Duodenal mucosa (tissue), 2 donors: ENCODE data around the gene DUS1L.
A peak's percentile ranks its signal among the peaks of the same experiment; 100 is the strongest.

Experiments
- H3K27ac ChIP-seq: one replicate; pipeline ENCODE4 v1.7.0; 2013; ENCODE audit warnings: low read depth, low read length
- H3K27me3 ChIP-seq, 2 donors: one replicate each; pipeline ENCODE4 v1.7.0; 2013; ENCODE audit warnings: low read length in 2 of 2, control low read depth in 1 of 2; ENCODE audit not compliant: insufficient read depth in 2 of 2, control insufficient read depth in 1 of 2
- H3K36me3 ChIP-seq, 2 donors: one replicate each; pipeline ENCODE4 v1.7.0; 2013; ENCODE audit warnings: low read length in 2 of 2, control low read depth in 1 of 2; ENCODE audit not compliant: insufficient read depth in 2 of 2, control insufficient read depth in 1 of 2
- H3K4me1 ChIP-seq, 2 donors: one replicate each; pipeline ENCODE4 v1.7.0; 2013; ENCODE audit warnings: low read length in 2 of 2, control low read depth in 1 of 2; ENCODE audit not compliant: insufficient read depth in 2 of 2, control insufficient read depth in 1 of 2
- H3K4me3 ChIP-seq, 2 donors: one replicate each; pipeline ENCODE4 v1.7.0; 2013; ENCODE audit warnings: low read length in 2 of 2, low read depth in 1 of 2
- H3K9ac ChIP-seq, 2 donors: one replicate each; pipeline ENCODE4 v1.7.0; 2013; ENCODE audit warnings: low read length in 2 of 2, low read depth in 1 of 2
- H3K9me3 ChIP-seq, 2 donors: one replicate each; pipeline ENCODE4 v1.7.0; 2013; ENCODE audit warnings: low read length in 2 of 2, control low read depth in 1 of 2; ENCODE audit not compliant: control insufficient read depth in 1 of 2

Gene DUS1L

DNA sequence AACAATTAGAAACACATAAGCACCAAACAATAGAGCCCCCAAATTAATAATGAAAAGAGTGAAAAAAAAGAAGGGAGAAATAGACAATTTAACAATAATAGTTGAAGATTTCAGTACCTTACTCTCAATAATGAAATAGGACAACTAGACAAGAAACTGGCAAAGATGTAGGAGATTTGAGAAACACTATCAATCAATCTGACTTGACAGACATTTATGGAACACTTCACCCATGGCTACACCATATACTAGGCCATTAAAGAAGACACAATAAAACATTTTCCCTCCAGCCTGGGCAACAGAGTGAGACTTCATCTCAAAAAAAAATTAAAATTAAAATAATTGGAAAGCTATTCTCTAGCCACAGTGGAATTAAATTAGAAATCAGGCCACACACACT, 5.0 kb upstream of the DUS1L start:
- H3K27me3 ChIP-seq, result no peaks in the 10 kb centered on the region
- H3K9ac ChIP-seq, result no peak overlapping the region
- H3K4me3 ChIP-seq, result no peak overlapping the region
- no peaks in the 10 kb centered on the region for H3K9me3 ChIP-seq
- H3K27ac ChIP-seq, result no peak overlapping the region
- peaks cover 0 to 6% of the 10 kb centered on the region in 2 donors for H3K4me1 ChIP-seq
- no peaks in the 10 kb centered on the region for H3K36me3 ChIP-seq

DNA sequence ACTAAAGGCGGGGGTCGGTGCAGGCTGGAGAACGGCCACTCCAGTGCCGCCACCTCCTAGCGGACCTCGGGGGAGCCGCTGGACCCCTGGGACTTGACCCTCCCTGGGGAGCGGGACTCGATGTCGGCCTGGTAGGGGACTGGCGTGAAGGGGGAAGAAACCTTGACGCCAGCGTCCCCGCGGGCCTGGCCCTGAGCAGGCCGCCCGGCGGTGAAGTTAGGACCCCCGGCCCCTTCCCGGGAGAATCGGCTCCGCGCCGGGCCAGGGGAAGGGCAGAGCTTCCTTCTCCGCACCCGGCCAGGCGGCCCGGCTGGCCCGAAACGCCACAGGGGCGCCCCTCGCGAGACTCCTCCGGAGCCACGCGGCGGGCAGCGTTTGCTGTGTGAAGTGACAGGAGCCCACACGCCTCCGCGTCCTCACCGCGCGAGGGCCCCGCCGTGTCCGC, 389 bp downstream of the DUS1L start:
- Histone ChIP-seq H3K27me3 (no peaks in the 10 kb centered on the region), H3K9ac (peak overlapping the region; percentile 69 to 79), H3K27ac (no peak overlapping the region), H3K36me3 (peaks cover 10 to 29% of the 10 kb centered on the region in 2 donors), H3K4me1 (peaks cover 15 to 16% of the 10 kb centered on the region in 2 donors), H3K4me3 (peak overlapping the region; percentile 81 to 85), H3K9me3 (no peaks in the 10 kb centered on the region)

DNA sequence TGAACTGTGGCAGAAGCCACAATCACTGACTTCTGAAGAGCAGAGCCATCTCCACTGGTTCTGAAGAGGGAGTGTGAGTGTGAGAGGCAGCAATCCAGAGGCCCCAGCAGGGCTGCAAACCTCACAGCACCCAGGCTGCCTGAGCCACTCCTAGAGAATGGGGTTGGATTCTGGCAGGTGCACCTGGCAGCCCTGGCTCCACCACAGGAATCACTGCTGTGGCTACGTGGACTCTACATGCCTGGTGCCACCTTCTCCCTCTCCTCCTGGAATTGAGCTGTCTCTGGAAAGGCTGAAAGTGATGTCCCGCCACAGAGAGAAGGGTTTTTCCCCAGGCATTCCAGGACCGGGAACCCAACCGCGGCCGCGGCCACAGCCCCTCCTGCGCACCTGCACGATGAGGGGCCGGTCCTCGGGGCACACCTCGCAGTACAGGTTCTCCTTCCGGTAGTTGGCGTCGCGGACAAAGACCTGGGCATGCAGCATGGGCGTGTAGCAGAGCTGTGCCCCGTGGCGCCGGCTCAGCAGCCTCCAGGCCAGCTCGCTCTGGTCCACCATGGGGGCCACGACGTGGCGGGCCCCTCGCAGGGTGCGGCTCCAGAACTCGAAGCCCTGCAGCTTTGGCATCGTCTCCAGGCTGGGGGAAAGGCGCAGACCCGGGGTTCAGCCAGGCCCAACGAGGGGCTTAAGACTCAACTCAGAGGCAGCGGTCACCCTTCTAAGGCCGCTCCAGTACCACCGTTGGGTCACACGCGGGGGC, 991 bp downstream of the DUS1L start:
- H3K27ac ChIP-seq, result no peak overlapping the region
- no peaks in the 10 kb centered on the region for H3K27me3 ChIP-seq
- peaks cover 15 to 16% of the 10 kb centered on the region in 2 donors for H3K4me1 ChIP-seq
- peaks cover 12 to 35% of the 10 kb centered on the region in 2 donors for H3K36me3 ChIP-seq
- no peaks in the 10 kb centered on the region for H3K9me3 ChIP-seq
- H3K9ac ChIP-seq, result peak overlapping the region; percentile 69 to 79
- peak overlapping the region; percentile 81 to 85 for H3K4me3 ChIP-seq

DNA sequence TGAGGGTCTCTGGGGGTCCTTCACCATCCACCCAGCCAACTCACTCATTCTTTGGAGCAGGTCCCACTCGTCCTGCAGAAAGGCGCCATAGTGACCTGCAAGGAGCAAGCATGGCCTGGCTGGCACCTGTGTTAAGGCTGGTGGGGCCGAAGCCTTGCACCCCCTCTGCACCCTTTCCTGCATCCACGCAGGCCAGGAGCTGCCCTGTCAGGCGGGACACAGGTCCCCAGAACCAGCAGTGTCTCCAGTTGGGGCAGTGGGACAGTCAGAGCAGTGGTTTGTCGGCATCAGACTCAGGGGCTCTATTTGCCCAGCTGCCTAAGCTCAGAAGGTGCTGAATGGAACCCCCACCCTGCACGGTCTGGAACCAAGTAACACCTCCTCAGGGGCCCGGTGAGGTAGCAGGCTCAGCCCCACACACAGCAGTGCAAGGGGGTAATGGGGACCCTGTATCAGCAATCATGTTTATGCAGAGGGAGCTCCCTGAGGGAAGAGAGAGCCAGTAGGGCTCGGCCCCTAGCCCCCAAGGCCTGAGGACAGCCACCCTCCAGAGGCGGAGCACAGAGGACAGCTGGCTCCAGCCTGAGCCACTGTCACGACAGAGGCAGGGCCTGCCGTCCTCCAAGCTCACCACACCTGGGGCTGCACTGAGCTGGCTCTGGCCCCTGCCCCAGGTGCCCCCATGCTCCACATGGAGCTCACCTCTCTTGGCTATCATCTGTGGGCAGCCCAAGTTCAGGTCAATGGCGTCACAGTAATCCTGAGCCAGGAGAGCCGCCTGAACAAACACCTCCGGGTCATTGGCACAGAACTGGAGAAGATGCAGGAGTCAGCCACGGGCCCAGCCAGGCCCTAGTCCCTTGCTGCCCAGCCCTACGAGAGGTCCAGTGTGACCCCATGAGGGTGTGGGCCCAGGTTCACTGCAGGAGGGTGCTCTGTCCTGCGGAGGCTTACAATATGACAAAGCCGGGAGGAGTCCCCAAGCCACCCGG, 1.9 kb downstream of the DUS1L start:
- no peaks in the 10 kb centered on the region for H3K9me3 ChIP-seq
- no peaks in the 10 kb centered on the region for H3K27me3 ChIP-seq
- H3K27ac ChIP-seq, result no peak overlapping the region
- peak overlapping the region in 1 of 2 donors; percentile 85 for H3K4me3 ChIP-seq
- H3K36me3 ChIP-seq, result peaks cover 12 to 42% of the 10 kb centered on the region in 2 donors
- H3K4me1 ChIP-seq, result peaks cover 15 to 16% of the 10 kb centered on the region in 2 donors
- H3K9ac ChIP-seq, result peak overlapping the region in 1 of 2 donors; percentile 69

GRCh38 chr17:82062984-82063368, 2.6 kb downstream of the DUS1L start:
- H3K36me3 ChIP-seq, result peaks cover 15 to 49% of the 10 kb centered on the region in 2 donors
- H3K27ac ChIP-seq, result no peak overlapping the region
- H3K27me3 ChIP-seq, result no peaks in the 10 kb centered on the region
- H3K9ac ChIP-seq, result no peak overlapping the region
- H3K4me3 ChIP-seq, result no peak overlapping the region
- H3K4me1 ChIP-seq, result peaks cover 15 to 16% of the 10 kb centered on the region in 2 donors
- H3K9me3 ChIP-seq, result no peaks in the 10 kb centered on the region

DNA sequence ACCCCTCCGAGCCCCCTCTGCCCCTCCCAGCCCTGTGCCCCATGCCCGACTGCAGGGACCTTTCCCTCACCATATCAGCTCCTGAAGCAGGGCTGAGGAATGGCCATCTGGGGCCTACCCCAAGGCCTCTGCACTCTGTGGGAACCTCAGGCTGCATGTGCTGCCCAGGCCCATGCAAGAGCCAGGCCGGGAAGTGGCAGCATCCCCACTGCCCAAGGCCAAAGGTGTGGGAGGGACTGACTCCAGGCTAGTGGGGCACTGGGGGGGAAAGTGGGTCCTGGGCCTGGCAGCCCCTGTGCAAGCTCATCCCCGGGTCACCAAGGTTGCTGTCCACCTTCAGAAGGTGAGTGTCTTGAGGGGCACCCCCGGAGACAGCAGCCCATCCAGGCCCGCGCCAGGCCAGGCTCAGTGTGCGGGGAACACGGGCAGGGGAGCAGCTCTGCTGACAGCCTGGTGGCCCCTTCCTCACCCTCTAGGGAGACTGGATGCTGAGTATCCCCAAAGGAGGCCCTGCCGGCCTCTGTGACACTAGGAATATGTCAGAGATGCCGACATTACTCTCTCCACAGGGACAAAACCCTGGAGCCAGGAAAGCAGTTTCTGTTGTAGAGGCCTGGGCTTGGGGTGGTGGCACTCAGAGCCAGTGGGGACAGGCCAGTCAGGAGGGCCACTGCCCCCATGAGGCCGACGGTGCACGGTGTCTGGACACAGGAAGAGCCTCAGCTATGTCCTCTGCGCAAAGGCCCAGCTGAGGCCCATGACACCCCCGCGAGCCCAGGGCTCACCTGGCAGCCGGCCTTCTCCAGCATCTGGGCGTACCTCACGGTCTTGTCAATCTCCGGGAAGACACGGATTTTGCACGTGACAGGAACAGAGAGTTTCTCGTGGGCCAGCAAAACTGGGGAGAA, 3.3 kb downstream of the DUS1L start:
- Histone ChIP-seq H3K9ac (no peak overlapping the region), H3K4me3 (no peak overlapping the region), H3K36me3 (peaks cover 15 to 56% of the 10 kb centered on the region in 2 donors), H3K27me3 (no peaks in the 10 kb centered on the region), H3K9me3 (no peaks in the 10 kb centered on the region), H3K27ac (no peak overlapping the region), H3K4me1 (peaks cover 15 to 16% of the 10 kb centered on the region in 2 donors)

DNA sequence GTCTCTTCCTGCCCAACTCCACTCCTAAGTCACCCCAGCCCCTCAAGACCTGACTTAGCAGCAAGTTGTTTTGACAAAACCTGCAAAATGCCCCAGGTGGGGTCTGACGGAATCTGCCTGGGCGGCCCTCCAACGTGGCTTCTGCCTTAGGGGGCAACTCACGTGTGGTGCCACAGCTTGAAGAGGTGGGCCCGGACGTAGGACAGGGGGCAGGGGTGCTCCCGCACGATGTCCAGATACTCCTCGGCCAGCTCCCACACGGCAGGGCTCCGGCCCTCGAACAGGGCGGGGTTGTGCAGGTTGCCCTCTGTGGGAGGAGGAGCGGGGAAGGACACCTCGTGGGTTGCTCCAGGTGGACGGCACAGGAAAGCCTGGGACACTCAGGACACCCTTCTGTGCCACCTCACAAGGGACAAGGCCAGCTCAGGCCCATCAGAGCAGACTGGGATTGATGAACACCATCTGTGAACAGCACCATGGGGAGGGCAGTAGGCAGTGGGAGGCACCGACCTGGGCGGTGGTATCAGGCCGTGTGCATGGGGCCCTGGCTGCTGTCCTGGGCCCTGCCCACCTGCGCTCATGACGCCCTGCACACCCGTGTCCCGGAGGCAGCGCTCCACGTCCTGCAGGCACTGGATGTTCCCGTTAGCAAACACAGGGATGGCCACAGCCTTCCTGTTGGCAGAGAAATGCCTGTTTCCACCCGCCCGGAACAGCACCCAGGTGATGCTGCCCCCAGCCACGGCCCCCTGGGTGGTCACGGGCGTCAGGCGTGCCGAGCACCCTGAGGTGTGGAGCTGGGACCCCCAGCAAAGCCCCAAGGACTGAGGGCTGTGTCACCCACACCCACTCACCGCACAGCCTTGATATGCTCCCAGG, 4.3 kb downstream of the DUS1L start:
- Histone ChIP-seq H3K9me3 (no peaks in the 10 kb centered on the region), H3K36me3 (peaks cover 15 to 66% of the 10 kb centered on the region in 2 donors), H3K9ac (no peak overlapping the region), H3K4me1 (peaks cover 13 to 16% of the 10 kb centered on the region in 2 donors), H3K27me3 (no peaks in the 10 kb centered on the region), H3K4me3 (no peak overlapping the region), H3K27ac (no peak overlapping the region)

GRCh38 chr17:82060614-82061013, 5.0 kb downstream of the DUS1L start:
- Histone ChIP-seq H3K4me3 (no peak overlapping the region), H3K36me3 (peaks cover 15 to 73% of the 10 kb centered on the region in 2 donors), H3K9me3 (no peaks in the 10 kb centered on the region), H3K9ac (no peak overlapping the region), H3K4me1 (peaks cover 9 to 16% of the 10 kb centered on the region in 2 donors), H3K27me3 (no peaks in the 10 kb centered on the region), H3K27ac (no peak overlapping the region)

GRCh38 chr17:82060001-82060380, 5.6 kb downstream of the DUS1L start:
- Histone ChIP-seq H3K4me1 (peaks cover 8 to 13% of the 10 kb centered on the region in 2 donors), H3K4me3 (no peak overlapping the region), H3K27ac (no peak overlapping the region), H3K9ac (no peak overlapping the region), H3K27me3 (no peaks in the 10 kb centered on the region), H3K9me3 (no peaks in the 10 kb centered on the region), H3K36me3 (peaks cover 19 to 77% of the 10 kb centered on the region in 2 donors)
